ENCODE results near the gene DSC2. TPM values are rescaled to one million over a fixed set of nuclear protein-coding genes. Genes with fewer than 3 reads are reported as not detected.

The DSC2 gene
- total RNA-seq, 1 experiment from 2014 or later = 2.7 TPM

GRCh38 chr18:31045599-31045998 is 56.6 kb downstream of the DSC2 start:
- H3K4me3 ChIP-seq (ENCODE audit: low read depth in 2 of 2, low read length in 2 of 2) = no peak overlapping the region
- CTCF ChIA-PET = no interaction called here
- ATAC-seq (no peak), DNase-seq (ENCODE audit: low read depth, low spot score) (no peak)
- in situ Hi-C loops (cut with HindIII; ENCODE audit: low pct_unique_long_range_greater_than_20kb, low sequenced_read_pairs) (no loop called here), intact Hi-C loops (cut with micrococcal nuclease; ENCODE audit: unreplicated experiment) (no loop called here)
- no peak overlapping the region for H3K27ac ChIP-seq (ENCODE audit: low read length)
- no peaks in the 10 kb centered on the region; the same call in 1 of the 2 replicates for H3K36me3 ChIP-seq (ENCODE audit: control insufficient read depth, insufficient read depth, low read length)
- TF ChIP-seq, protein P1, sequence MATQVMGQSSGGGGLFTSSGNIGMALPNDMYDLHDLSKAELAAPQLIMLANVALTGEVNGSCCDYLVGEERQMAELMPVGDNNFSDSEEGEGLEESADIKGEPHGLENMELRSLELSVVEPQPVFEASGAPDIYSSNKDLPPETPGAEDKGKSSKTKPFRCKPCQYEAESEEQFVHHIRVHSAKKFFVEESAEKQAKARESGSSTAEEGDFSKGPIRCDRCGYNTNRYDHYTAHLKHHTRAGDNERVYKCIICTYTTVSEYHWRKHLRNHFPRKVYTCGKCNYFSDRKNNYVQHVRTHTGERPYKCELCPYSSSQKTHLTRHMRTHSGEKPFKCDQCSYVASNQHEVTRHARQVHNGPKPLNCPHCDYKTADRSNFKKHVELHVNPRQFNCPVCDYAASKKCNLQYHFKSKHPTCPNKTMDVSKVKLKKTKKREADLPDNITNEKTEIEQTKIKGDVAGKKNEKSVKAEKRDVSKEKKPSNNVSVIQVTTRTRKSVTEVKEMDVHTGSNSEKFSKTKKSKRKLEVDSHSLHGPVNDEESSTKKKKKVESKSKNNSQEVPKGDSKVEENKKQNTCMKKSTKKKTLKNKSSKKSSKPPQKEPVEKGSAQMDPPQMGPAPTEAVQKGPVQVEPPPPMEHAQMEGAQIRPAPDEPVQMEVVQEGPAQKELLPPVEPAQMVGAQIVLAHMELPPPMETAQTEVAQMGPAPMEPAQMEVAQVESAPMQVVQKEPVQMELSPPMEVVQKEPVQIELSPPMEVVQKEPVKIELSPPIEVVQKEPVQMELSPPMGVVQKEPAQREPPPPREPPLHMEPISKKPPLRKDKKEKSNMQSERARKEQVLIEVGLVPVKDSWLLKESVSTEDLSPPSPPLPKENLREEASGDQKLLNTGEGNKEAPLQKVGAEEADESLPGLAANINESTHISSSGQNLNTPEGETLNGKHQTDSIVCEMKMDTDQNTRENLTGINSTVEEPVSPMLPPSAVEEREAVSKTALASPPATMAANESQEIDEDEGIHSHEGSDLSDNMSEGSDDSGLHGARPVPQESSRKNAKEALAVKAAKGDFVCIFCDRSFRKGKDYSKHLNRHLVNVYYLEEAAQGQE (IDR thresholded peaks at IDR 0.05; ENCODE audit: insufficient read depth in 1 of 2, low read depth in 2 of 2, low read length in 1 of 2) = no peak
- TF ChIP-seq POLR2AphosphoS5 (IDR thresholded peaks at IDR 0.05; ENCODE audit: low read depth, low read length) (no peak), CTCF (IDR thresholded peaks at IDR 0.05) (no peak), SIN3A (IDR thresholded peaks at IDR 0.05; ENCODE audit: borderline replicate concordance, insufficient read depth, low read depth, low read length) (no peak), TCF7L2 (IDR thresholded peaks at IDR 0.05; ENCODE audit: low read depth, low read length) (no peak)
- H3K27me3 ChIP-seq (ENCODE audit: control insufficient read depth, insufficient read depth, low read length) = peaks cover 8% of the 10 kb centered on the region
- no peaks in the 10 kb centered on the region for H3K9me3 ChIP-seq (ENCODE audit: control insufficient read depth, insufficient read depth, low read depth, low read length)
- H3K4me1 ChIP-seq (ENCODE audit: control insufficient read depth, insufficient read depth, low read length) = no peaks in the 10 kb centered on the region
- no TSS peak for BruUV-seq (replicated peaks)
- POLR2A ChIA-PET = no interaction called here

- no peaks in the 10 kb centered on the region for H3K4me1 ChIP-seq (ENCODE audit: control insufficient read depth, insufficient read depth, low read length)
- H3K27me3 ChIP-seq (ENCODE audit: control insufficient read depth, insufficient read depth, low read length) = peaks cover 8% of the 10 kb centered on the region
- H3K36me3 ChIP-seq (ENCODE audit: control insufficient read depth, insufficient read depth, low read length) = no peaks in the 10 kb centered on the region; the same call in 1 of the 2 replicates
- DNase-seq (ENCODE audit: low read depth, low spot score) = no peak
- intact Hi-C loops (cut with micrococcal nuclease; ENCODE audit: unreplicated experiment) = no loop called here
- no TSS peak for BruUV-seq (replicated peaks)
- TF ChIP-seq POLR2AphosphoS5 (IDR thresholded peaks at IDR 0.05; ENCODE audit: low read depth, low read length) (no peak), CTCF (IDR thresholded peaks at IDR 0.05) (no peak), TCF7L2 (IDR thresholded peaks at IDR 0.05; ENCODE audit: low read depth, low read length) (no peak), SIN3A (IDR thresholded peaks at IDR 0.05; ENCODE audit: borderline replicate concordance, insufficient read depth, low read depth, low read length) (no peak)
- TF ChIP-seq, protein P1 (IDR thresholded peaks at IDR 0.05; ENCODE audit: insufficient read depth in 1 of 2, low read depth in 2 of 2, low read length in 1 of 2) = no peak
- H3K27ac ChIP-seq (ENCODE audit: low read length) = no peak overlapping the region
- no peaks in the 10 kb centered on the region for H3K9me3 ChIP-seq (ENCODE audit: control insufficient read depth, insufficient read depth, low read depth, low read length)
- no peak for ATAC-seq
- ChIA-PET POLR2A (no interaction called here), CTCF (no interaction called here)
- in situ Hi-C loops (cut with HindIII; ENCODE audit: low pct_unique_long_range_greater_than_20kb, low sequenced_read_pairs) = no loop called here
- H3K4me3 ChIP-seq (ENCODE audit: low read depth in 2 of 2, low read length in 2 of 2) = no peak overlapping the region
Measured at GRCh38 chr18:31044926-31045325, 57.3 kb downstream of the DSC2 start.
